ENCODE data around the gene HS3ST4. TPM values are rescaled to one million over a fixed set of nuclear protein-coding genes. Genes with fewer than 3 reads are reported as not detected.
"Not testable (repeated sequence)": the region's sequence is repeated elsewhere in the genome, so short reads cannot be mapped to it uniquely, and the experiment has no call there.

The HS3ST4 gene
- total RNA-seq, 1 donor = not detected

- DNase-seq (ENCODE audit: insufficient read length, low spot score, missing footprints) = no peak
- Histone ChIP-seq H4K20me1 (ENCODE audit: insufficient read depth, low read length) (no peaks in the 10 kb centered on the region), H3K36me3 (ENCODE audit: insufficient read depth, low read length) (no peaks in the 10 kb centered on the region), H3K4me1 (ENCODE audit: insufficient read depth, low read length) (no peaks in the 10 kb centered on the region), H3K27me3 (ENCODE audit: insufficient read depth, low read length) (no peaks in the 10 kb centered on the region), H3K79me2 (ENCODE audit: insufficient read depth, low read length) (no peaks in the 10 kb centered on the region), H3K4me3 (ENCODE audit: insufficient read depth, low read length) (no peak overlapping the region), H3K4me2 (ENCODE audit: insufficient read depth, low read length) (no peak overlapping the region), H3K27ac (ENCODE audit: low read depth, low read length) (no peak overlapping the region), H2AFZ (ENCODE audit: low read length) (no peak overlapping the region), H3K9me3 (ENCODE audit: low read depth, low read length) (no peaks in the 10 kb centered on the region)
- TF ChIP-seq CTCF (IDR thresholded peaks at IDR 0.05; ENCODE audit: extremely low read depth, low read depth, low read length) = no peak
These were observed 327.9 kb downstream of the HS3ST4 start for GRCh38 chr16:26019381-26020242.

DNA sequence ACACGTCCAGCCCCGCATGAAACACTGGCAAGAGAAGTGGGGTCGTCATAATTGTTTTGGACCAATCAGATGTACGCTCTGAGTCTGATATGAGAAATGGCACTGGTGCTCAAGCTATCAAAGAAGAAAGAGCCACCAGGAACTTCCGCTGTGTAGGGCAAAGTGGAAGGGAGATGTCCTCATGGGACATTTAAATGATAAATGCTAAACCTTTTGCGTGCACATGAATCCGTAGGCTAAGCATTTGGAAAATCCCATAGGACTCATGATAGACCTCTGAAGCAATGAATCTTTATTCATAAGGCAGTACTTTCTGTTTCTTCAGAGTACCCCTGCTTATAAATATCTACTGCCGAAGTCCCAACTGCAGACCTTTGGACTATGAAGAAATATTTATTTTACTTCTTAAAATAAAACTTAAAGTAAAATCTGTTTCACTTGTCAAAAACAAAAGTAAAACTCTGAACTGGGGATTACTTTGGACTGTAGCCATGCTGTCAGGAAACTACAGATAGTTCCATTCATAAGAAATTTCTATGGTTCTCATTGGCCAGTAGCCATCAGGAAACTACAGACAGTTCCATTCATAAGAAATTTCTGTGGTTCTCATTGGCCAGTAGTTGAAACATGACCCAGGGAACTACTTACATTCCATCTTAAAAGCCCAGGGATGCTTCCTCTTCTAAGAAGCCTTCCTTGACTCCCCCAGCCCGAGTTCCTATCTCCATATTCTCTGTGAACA is 335.1 kb downstream of the HS3ST4 start:
- no peak for TF ChIP-seq CTCF (IDR thresholded peaks at IDR 0.05; ENCODE audit: extremely low read depth, low read depth, low read length)
- DNase-seq (ENCODE audit: insufficient read length, low spot score, missing footprints) = no peak
- no peaks in the 10 kb centered on the region for H3K9me3 ChIP-seq (ENCODE audit: low read depth, low read length)
- no peak overlapping the region for H2AFZ ChIP-seq (ENCODE audit: low read length)
- no peaks in the 10 kb centered on the region for H4K20me1 ChIP-seq (ENCODE audit: insufficient read depth, low read length)
- H3K27me3 ChIP-seq (ENCODE audit: insufficient read depth, low read length) = no peaks in the 10 kb centered on the region
- H3K4me1 ChIP-seq (ENCODE audit: insufficient read depth, low read length) = no peaks in the 10 kb centered on the region
- H3K4me3 ChIP-seq (ENCODE audit: insufficient read depth, low read length) = no peak overlapping the region
- H3K36me3 ChIP-seq (ENCODE audit: insufficient read depth, low read length) = no peaks in the 10 kb centered on the region
- no peak overlapping the region for H3K27ac ChIP-seq (ENCODE audit: low read depth, low read length)
- no peaks in the 10 kb centered on the region for H3K79me2 ChIP-seq (ENCODE audit: insufficient read depth, low read length)
- no peak overlapping the region for H3K4me2 ChIP-seq (ENCODE audit: insufficient read depth, low read length)

- TF ChIP-seq CTCF (IDR thresholded peaks at IDR 0.05; ENCODE audit: extremely low read depth, low read depth, low read length) = no peak
- no peak for DNase-seq (ENCODE audit: insufficient read length, low spot score, missing footprints)
- H3K27me3 ChIP-seq (ENCODE audit: insufficient read depth, low read length) = no peaks in the 10 kb centered on the region
- H3K4me1 ChIP-seq (ENCODE audit: insufficient read depth, low read length) = no peaks in the 10 kb centered on the region
- H3K79me2 ChIP-seq (ENCODE audit: insufficient read depth, low read length) = no peaks in the 10 kb centered on the region
- H2AFZ ChIP-seq (ENCODE audit: low read length) = no peak overlapping the region
- no peaks in the 10 kb centered on the region for H3K36me3 ChIP-seq (ENCODE audit: insufficient read depth, low read length)
- H4K20me1 ChIP-seq (ENCODE audit: insufficient read depth, low read length) = no peaks in the 10 kb centered on the region
- H3K4me3 ChIP-seq (ENCODE audit: insufficient read depth, low read length) = no peak overlapping the region
- H3K9me3 ChIP-seq (ENCODE audit: low read depth, low read length) = no peaks in the 10 kb centered on the region
- no peak overlapping the region for H3K4me2 ChIP-seq (ENCODE audit: insufficient read depth, low read length)
- H3K27ac ChIP-seq (ENCODE audit: low read depth, low read length) = no peak overlapping the region
These were observed 339.5 kb downstream of the HS3ST4 start for GRCh38 chr16:26031286-26031685.

DNA sequence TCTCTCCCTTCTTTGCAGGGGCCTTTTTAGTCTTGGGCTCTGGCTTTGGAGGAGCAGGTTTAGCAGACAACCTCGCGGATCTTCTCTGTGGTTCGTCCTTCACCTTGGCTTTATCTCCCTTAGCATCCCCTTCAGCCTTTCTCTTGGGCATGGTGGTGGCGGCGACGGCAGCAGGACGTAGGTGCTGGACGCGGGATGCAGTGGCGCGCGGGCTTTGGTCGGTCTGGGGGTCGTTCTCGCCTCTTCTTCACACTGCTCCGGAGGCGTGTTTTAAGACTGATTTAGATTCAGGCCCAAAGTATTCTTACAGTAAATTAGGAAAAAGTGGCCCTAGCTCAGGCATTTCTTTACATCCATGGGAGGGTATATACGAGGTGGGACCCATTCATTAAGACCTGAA is 340.9 kb downstream of the HS3ST4 start:
- not testable (repeated sequence) for H3K27me3 ChIP-seq (ENCODE audit: insufficient read depth, low read length); H3K27ac ChIP-seq (ENCODE audit: low read depth, low read length); DNase-seq (ENCODE audit: insufficient read length, low spot score, missing footprints); H4K20me1 ChIP-seq (ENCODE audit: insufficient read depth, low read length); H2AFZ ChIP-seq (ENCODE audit: low read length); H3K4me2 ChIP-seq (ENCODE audit: insufficient read depth, low read length); H3K4me1 ChIP-seq (ENCODE audit: insufficient read depth, low read length); H3K79me2 ChIP-seq (ENCODE audit: insufficient read depth, low read length); H3K36me3 ChIP-seq (ENCODE audit: insufficient read depth, low read length); H3K9me3 ChIP-seq (ENCODE audit: low read depth, low read length); H3K4me3 ChIP-seq (ENCODE audit: insufficient read depth, low read length)

Measured in osteoblast (primary cell).